GM18907 (cell line): ENCODE results near the gene PTCH1.

Experiments
- ATAC-seq: cut with Tn5 transposase; IDR thresholded peaks from one replicate; pipeline ENCODE4 v1.9.1; 2021; ENCODE audit warnings: mild to moderate bottlenecking, moderate library complexity; ENCODE audit not compliant: unreplicated experiment

PTCH1 gene

GRCh38 chr9:95411054-95411892, 105.5 kb downstream of the PTCH1 start:
- ATAC-seq, result no peak

GRCh38 chr9:95409650-95410426, 106.9 kb downstream of the PTCH1 start:
- no peak for ATAC-seq

GRCh38 chr9:95407524-95407923, 109.2 kb downstream of the PTCH1 start:
- no peak for ATAC-seq

- ATAC-seq, result no peak
These were observed 110.7 kb downstream of the PTCH1 start for GRCh38 chr9:95406121-95406520.

GRCh38 chr9:95399261-95399660, 117.5 kb downstream of the PTCH1 start:
- ATAC-seq, result no peak
